GM21576 (cell line): ENCODE measurements around the gene FCN3.

ENCODE experiments used
- ATAC-seq: cut with Tn5 transposase; IDR thresholded peaks from one replicate; pipeline ENCODE4 v1.9.1; 2021; ENCODE audit warnings: mild to moderate bottlenecking, moderate library complexity; ENCODE audit not compliant: unreplicated experiment

Gene FCN3

GRCh38 chr1:27361044-27361402 is 13.6 kb downstream of the FCN3 start:
- no peak for ATAC-seq

DNA sequence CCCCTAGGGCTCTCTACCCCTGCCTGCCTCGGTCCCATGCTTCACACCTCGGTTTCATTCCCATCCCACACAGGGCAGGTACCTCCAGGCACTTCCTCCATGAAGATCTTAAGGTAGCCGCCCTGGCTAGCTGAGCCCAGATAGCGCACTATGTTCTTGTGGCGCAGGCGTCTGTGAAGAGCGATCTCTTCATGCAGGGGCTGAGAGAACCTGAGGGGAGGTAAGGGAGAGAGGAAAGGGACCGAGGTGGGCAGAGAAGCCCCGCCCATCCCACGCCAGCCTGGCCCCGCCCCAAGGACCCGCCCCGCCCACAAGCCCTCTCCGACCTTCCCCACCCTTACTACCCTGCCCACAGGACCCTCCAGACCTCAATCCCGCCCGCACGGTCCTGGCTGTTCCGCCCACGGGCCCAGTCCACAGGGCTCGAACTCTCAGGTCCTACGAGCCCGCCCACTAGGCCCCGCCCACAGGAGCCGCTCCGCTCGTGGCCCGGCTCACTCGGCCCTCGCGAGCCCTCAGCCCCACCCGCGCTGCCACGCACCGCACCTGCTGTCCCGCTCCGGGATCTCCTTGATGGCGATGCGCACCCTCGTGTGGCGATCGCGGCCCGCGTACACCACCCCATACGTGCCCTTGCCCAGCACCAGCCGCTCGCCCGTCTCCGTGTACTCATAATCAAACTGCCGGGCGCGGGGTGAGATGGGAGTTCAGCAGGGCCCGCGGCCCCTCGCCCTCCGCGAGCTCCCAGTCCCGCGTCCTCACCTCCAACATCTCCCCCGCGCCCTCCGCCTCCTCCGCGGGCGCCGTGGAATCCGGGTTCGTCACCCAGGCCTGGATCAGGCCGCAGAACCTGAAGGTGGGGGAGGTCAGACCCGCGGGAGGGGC is 14.2 kb downstream of the FCN3 start:
- ATAC-seq: no peak

DNA sequence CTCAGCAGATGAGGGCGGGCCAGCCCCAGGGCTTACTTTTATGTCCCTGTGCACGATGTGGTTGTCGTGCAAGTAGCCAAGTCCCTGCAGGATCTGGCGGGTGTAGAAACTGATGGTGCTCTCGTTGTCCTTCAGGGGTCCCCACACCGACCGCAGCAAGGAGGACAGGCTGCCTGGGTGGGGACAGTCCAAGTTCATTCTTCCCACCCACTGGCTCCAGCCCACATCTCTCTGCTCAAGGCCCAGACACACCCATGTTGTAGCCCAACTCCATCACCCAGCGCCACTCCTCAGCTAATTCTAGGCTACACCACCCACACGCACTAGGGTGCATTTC is 14.8 kb downstream of the FCN3 start:
- no peak for ATAC-seq

DNA sequence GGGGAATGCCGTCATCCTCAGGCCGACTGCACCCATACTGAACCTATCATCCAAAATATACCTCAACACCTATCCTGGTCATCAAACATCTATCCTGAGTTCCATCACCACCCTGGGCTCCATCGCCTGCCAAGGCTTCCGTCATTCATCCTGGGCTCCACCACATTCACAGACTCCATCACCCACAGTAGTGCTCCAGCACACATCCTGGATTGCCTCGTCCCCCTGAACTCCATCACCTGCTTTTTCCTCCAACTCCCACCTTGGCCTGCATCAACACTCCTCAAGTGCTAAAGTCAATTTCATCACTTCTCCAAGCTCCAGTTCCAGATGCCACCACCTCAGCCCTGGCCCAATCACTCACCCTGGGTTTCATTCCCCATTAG is 15.7 kb downstream of the FCN3 start:
- ATAC-seq: no peak

DNA sequence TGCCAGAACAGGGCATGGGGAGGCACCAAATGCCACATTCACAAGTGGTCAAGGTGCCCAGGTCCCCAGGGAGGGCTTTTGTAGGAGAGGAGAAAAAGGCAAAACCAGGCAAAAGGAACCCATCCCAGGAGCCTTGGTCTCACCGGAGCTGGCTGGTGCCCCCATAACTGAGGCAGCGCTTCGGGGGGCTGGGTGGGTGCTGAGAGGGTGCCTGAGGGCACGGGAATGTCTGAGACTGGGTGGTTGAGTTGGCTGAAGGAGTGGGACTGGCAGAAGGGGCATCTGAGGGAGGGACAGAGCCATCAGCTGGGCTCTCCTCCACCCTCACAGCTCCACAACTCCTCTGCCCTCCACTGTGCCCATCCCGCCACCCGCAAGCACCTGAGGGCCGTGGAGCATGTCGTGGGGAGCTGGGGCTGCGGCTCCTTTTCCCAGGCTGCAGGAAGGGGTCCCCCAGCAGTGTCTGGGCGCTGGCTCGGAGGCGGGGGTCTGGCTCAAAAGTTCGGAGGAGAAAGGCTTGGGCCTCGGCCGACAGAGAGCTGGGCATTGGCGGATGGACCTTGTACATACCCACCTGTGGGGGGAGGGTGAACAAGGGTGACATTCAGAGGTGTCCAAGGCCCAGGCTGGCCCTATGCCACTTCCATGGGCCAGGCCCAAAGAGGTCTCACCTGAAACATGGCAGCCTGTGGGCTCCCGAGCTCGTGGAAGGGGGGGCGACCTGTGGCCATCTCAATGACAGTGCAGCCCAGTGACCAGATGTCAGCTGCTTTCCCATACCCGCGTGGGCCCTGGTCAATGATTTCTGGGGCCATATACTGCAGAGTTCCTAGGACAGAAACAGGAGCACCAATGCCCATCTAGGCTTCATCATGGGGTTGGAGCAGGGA is 16.3 kb downstream of the FCN3 start:
- no peak for ATAC-seq

DNA sequence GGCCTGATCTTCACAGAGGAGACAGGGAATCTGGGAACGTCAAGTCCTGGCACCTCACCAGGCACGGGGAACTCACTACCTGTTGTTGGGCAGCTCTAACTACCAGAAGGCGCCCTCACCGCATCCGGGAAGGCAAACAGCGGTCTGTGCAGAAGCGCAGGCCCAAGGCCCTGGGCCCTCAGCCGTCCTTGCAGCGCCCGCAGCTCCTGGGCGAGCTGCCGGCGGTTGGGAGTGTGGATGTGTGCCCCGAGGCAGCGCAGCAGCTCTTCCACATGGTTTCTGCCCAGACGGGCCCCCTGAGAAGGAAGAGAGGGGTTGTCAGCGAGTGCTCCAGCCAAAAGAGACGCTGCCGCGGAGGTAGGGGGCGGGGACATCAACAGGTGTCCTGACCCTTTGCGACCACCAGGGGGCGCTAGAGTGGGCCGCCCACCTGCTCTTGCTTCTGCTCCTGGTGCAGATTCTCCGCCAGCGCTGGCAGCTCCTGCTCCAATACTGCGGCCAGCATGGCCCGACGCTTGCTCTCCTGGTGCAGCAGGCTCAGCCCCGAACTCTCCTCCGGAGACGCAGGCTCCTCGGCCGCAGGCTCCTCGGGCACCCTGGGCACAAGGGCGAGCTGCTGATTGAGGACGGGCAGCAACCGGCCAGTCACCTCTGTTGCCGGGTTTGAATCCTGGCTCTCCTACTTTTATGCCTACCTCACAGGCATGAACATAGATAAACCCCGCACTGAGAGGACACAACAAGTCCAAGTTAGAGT is 17.2 kb downstream of the FCN3 start:
- peak; percentile 49 for ATAC-seq

DNA sequence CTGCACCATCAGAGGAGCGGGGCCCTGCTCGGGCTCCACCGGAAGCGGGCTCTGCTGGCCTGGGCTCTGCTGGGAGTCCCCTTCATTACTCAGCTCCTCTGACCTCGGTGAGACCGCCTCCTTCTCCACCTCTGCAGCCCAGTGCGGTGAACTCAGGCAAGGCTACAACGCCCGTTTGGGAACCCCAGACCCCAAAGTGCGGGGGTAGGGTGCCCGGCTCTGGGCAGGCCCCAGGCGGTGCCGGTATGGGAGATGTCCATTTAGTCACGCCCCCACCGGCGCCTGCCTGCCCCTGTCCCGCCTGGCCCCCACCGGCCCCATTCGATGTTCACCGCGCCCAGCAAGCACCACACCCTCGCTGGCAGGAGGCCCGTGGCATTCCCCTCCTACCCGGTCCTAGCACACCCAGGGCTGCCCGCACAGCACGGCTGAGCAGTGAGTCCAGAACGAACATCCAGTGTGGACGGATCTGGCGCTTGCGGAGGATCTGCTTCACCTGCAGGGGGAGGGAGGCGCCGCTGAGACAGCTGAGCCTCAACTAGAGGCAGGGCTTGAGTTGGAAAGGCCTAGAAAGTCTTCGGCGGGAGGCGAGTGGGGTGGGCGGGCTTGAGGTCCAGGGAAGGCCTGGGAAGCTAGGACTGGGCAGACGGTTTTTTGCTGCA is 17.9 kb downstream of the FCN3 start:
- no peak for ATAC-seq

DNA sequence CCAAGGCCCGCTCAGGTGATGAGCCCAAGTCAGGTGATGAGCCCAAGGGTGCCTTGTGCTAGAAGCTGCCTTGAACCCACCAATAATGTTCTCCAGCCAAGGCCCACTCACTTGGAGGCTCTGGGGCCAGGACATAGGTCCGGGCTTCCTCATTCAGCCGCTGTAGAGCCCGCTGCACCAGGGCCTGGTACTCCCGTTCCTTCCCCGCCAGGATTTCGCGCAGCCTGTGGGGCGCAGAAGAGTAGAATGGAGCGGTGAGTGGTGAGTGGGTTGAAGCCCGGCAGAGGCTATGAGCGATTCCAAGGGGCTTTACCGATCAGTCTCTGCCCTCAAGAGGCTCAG is 18.4 kb downstream of the FCN3 start:
- no peak for ATAC-seq

DNA sequence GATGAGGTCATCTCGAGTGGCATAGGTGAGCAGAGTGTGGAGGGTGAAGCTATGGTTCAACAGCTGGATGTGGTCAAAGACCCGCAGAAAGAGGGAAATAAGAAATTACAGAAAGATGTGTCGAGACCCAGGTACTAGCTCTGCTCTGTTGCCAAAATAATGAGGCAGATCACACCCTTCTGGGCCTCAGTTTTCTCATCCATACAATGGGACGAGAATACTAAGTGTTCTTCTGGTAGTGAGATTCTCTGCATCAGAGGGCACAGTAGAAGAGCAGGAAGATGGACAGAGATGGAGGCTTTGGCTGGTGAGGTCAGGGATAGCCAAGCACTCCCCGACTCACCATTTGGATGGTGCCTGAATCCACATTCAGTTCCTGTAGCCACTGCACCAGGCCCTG is 18.9 kb downstream of the FCN3 start:
- no peak for ATAC-seq

DNA sequence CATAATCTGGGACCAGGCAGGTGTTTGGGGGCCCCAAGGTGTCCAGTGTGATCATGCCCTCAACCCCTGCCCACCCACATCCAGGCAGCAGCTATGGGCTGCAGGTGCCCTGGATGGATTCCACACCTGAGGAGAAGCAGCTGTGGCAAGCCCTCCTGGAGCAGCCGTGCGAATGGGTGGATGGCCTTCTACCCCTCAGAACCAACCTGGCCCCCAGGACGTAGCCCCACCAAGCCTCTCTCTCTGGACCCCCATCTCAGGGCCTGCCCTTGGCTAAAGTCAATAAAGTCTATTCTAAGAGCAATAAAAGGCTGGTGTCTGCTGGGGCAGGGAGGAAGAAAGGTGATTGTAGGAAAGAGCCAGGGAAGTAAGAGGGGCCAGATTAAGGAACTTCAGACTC is 21.0 kb downstream of the FCN3 start:
- no peak for ATAC-seq

GRCh38 chr1:27353166-27353565 is 21.5 kb downstream of the FCN3 start:
- no peak for ATAC-seq

DNA sequence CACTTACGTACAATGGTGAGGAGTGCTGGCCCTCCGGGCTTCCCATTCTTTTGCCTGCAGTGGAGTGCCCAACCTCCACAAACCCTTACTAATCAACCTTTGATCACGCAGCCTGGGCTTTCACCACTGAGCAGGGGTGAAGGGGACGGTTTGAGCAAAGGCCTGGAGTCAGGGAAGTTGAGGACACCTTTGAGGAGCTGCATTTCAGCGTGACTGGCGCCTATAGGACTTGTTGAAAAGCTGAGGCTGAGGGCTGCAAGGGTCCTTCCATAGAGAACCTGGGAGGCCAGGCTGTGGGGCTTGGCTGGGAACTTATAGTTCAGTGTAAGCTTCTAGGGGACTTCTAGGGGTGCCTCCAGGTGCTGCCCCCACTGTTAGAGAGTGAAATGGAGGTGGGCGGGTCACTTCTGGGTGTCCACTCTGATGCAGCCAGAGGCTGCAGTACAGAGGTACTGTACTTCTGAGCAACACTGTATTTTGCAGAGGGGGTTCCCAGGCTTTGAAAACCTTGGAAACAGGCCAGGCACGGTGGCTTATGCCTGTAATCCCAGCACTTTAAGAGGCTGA is 23.0 kb downstream of the FCN3 start:
- ATAC-seq: no peak

GRCh38 chr1:27350663-27351540 is 23.7 kb downstream of the FCN3 start:
- ATAC-seq: no peak

DNA sequence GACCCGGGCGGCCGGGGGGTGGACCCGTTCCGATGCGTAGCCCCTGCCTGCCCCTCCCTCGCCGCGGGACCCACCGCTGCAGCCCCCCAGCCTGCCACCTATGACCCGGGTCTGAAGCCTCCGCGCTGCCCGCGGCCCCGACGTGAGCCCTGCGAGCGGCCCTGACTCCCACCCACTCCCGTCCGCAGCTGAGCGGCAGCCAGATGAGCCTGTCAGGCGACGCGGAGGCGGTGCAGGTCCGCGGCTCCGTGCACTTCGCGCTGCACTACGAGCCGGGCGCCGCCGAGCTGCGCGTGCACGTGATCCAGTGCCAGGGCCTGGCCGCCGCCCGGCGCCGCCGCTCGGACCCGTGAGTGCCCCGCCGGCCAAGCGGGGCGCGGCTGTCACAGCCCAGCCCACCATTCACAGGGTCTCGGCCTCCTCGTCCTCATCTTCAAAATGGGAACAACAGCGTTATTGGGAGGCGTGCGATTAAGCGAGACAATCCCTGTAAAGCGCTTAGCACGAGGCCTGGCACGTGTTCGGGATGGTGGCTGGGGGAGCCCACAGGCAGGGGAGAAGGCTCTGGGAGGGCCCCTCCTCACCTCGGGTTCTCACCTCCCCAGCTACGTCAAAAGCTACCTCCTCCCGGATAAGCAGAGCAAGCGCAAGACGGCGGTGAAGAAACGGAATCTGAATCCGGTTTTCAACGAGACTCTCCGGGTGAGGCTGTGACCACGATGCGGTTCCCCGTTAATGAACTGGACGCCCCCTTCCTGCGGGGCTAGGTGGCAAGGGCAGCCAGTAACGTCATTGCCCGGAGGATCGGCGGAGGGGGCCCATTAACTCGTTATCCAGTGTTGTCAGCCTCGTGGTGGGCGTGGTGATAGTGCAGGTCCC is 24.6 kb downstream of the FCN3 start:
- no peak for ATAC-seq

- no peak for ATAC-seq
Measured at GRCh38 chr1:27348861-27349783, 25.5 kb downstream of the FCN3 start.

- ATAC-seq: no peak
Measured at GRCh38 chr1:27346991-27347624, 27.5 kb downstream of the FCN3 start.

DNA sequence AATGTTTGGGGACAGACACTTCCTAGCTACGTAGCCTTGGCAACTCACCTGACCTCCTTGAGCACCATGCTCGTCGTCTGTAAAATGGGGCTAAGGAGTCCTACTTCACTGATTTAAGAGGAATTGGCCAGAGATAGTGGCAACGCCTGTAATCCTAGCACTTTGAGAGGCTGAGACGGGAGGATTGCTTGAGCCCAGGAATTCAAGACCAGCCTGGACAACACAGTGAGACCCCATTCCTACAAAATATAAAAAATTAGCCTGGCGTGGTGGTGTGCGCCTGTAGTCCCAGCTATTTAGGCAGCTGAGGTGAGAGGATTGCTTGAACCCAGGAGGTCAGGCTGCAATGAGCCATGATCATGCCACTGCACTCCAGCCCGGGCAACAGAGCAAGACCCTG is 28.3 kb downstream of the FCN3 start:
- ATAC-seq: no peak
